Fibroblast of skin of back (primary cell): ENCODE data around the gene SDHB.

Experiments
- DNase-seq: peaks from one replicate; pipeline ENCODE4 v3.0.0-alpha.2; 2013

Gene SDHB

GRCh38 chr1:17045634-17046333 lies 8.0 kb downstream of the SDHB start:
- DNase-seq = peak; percentile 60

DNA sequence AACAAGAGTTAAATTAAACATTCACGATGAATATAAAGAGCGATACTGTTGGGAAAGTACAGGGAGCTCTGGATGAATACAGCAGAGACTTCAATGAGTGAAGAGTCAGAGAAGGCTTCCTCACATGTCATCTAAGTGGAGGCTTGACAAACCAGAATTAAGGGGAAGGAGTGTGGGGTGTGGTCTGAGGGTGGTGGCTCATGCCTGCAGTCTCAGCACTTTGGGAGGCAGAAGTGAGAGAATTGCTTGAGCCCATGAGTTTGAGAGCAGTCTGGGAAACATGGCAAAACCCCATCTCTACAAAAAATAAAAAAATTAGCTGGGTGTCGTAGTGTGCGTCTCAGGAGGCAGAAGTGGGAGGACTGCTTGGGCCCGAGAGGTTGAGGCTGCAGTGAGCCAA lies 8.7 kb downstream of the SDHB start:
- no peak for DNase-seq

DNA sequence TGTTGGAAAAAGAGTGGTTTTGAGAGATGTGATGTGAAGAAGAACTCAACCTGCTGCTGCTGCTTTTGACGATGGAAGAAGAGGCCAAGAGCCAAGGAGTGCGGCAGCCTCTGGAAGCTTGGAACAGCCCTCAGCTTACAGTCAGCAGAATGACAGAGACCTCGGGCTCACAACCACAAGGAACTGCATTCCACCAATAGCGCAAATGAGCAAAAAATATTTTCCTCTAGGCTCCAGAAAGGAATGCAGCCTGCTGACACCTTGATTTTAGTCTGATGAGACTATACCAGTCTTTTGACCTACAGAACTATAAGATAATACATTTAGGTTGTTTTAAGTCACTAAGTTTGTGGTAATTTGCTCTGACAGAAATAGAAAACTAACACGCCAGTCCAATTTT lies 10.2 kb downstream of the SDHB start:
- DNase-seq = no peak

DNA sequence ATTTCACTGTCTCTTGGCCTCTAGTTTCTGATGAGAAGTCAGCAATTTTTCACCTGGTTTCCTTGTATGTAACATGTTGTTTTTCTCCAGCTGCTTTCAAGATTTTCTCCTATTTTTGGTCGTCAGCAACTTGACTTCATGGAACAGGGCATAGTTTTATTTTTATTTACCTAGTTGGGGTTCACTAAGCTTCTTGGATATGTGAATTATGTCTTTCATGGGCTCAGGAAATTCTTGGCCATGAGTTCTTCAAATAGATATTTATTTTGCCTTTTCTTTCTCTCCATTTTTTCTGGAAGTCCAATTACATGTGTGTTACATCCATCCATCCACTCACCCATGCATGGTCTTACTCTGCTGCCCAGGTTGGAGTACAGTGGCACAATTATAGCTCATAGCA lies 13.7 kb downstream of the SDHB start:
- no peak for DNase-seq

GRCh38 chr1:17039522-17039921 lies 14.3 kb downstream of the SDHB start:
- no peak for DNase-seq

DNA sequence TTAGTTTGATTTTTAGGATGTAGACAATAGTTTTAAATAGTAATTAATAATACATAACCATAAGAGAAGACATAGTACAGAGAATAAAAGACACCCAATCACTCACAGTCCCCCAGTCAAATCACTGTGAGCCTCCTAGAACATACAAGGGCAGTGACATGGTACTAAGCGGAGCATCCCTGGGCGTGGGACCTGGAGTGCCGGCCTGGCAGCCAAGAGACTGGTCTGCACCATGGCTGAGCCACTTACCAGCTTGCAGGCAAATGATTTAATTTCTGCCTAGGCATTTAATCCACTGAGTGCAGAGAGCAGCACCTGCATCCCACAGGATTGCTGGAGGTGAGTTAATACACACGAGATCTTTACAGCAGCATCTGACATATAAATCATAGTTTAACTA lies 20.4 kb downstream of the SDHB start:
- DNase-seq = no peak

DNA sequence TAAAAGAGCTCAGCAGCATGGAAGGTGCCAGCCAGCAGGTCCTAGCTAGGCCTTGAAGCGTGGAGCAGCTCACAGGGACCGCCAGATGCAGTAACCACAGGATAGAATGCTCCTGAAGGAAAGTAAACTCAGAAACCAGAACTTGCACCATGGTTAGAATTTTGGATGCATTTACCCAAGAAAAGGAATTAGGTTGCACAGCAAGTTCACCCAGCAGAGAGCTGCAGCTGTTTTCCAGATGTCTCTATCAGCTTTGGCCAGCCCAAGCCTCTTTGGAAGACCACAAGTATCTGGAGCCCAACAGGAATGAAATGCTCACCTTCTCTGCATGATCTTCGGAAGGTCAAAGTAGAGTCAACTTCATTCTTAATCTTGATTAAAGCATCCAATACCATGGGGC lies 21.1 kb downstream of the SDHB start:
- no peak for DNase-seq

DNA sequence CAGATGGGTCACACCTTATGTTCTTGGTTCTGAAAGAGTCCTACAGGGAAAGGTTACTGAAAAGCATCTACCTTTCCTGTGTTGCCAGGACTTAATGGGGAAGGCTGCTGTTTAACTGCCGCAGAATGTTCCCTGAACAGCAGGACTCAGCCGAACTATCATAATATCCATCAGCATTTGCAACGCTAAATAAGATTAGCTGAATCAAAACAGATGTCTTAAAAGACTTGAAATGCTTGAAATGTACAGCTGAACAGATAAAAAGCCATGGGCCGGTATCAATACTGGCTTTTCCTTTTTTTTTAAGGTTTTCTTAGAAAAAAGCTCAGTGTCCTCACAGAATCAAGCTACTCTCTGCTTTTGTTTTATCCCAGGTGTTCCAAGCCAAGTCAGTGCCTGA lies 22.4 kb downstream of the SDHB start:
- no peak for DNase-seq

GRCh38 chr1:17030206-17030605 lies 23.6 kb downstream of the SDHB start:
- no peak for DNase-seq

- DNase-seq = no peak
Measured at GRCh38 chr1:17028662-17029188, 25.1 kb downstream of the SDHB start.

- DNase-seq = no peak
Measured at GRCh38 chr1:17027900-17028299, 25.9 kb downstream of the SDHB start.

- DNase-seq = no peak
Measured at GRCh38 chr1:17027403-17027802, 26.4 kb downstream of the SDHB start.

GRCh38 chr1:17024721-17025120 lies 29.1 kb downstream of the SDHB start:
- DNase-seq = no peak

DNA sequence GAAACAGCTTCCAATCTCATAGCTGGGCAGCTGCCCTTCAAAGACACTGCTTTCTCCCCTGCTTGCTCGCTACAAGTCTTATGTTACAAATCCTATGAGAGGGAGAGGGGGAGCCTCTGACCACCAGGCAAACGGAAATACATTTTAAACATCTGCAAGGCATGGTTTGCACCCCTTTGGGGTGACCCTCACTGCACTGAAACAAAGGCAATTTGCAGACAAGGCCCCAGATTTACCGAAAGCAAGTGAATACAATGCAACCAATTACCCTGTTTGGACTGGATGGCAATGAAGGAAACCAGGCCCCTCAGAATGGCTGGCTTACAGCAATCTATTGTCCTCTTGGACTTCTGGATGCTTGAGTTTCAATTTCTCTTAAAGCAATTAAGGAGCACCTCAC lies 30.3 kb downstream of the SDHB start:
- DNase-seq = no peak

- no peak for DNase-seq
Measured at GRCh38 chr1:17023102-17023501, 30.7 kb downstream of the SDHB start.

GRCh38 chr1:17021896-17022295 lies 31.9 kb downstream of the SDHB start:
- DNase-seq = no peak

- no peak for DNase-seq
Measured at GRCh38 chr1:17020502-17020901, 33.3 kb downstream of the SDHB start.

GRCh38 chr1:17018849-17019248 lies 35.0 kb downstream of the SDHB start:
- no peak for DNase-seq

DNA sequence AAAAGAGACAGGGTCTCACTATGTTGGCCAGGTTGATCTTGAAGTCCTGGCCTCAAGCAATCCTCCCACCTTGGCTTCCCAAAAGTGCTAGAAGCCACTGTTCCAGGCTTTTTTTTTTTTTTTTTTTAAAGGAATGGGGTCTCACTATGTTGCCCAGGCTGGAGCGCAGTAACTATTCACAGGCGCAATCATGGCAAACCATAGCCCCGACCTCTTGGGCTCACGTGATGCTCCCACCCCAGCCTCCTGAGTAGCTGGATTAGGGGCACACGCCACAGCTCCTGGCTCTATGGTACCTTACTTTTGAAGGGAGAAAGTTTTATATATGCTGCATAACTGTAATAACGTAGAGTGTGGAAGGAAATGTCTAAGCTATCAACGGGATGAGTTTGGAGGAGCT lies 36.4 kb downstream of the SDHB start:
- DNase-seq = no peak

- peak; percentile 59 for DNase-seq
Measured at GRCh38 chr1:17016317-17016661, 37.5 kb downstream of the SDHB start.

GRCh38 chr1:17014671-17015567 lies 38.9 kb downstream of the SDHB start:
- no peak for DNase-seq

DNA sequence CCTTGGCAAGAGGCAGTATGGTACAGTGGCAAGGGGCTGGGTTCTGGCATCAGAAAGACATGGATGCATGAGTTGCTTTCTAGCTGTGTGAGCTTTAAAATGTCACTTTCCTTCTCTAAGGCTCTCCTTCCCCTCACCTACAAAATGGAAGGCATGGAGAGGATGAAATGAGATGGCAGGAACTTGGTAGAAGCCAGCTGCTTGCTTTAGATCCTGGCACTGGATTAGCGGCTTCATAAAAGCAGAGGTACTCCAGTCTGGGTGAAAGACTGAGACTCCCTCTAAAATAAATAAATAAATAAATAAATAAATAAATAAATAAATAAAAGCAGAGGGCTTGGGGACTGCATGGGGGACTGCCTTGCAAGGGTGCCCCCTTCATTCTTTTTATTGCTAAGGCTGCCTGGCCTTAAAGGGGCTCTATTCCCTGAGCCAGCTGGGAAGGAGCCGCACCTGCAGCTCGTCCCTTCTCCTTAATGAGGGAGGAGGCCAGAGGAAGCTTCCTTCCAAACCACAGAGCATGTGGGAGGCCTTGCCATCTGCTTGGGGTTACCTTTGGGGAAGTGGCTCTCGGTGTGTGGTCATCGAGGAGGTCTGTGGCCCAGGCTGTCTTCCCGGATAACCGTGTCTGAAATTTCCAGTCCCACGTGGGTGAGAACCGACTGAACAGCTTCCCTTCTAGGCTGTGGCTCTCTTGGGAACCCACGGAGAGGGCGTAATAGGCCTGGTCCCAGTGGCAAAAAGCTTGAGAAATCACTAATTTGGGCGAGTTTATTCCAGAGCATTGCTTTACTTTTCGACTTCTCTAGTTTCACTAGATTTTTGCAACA lies 40.1 kb downstream of the SDHB start:
- no peak for DNase-seq
